GM19455 (cell line): ENCODE results near the gene MED12L.

Source experiments
- ATAC-seq: cut with Tn5 transposase; IDR thresholded peaks from one replicate; pipeline ENCODE4 v1.9.1; 2021; ENCODE audit not compliant: unreplicated experiment

MED12L gene

DNA sequence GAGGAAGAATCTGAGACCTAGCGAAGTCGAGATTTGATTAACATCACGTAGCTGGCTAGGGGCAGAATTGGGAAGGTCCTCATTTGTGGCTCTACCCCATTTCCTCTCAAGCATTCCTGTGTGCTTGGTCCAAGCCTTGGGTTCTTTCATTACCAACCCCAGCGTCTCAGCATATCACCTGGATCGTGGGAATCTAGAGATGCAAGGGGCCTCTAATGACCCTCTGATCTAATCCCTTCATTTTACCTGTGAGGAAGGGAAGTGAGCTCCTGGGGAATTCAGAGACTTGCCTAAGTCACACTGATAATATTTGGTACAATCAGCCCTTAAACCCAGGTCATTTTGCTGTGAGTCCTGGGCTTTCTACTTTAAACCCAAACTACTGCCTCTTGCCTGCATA, 229.1 kb downstream of the MED12L start:
- no peak for ATAC-seq

DNA sequence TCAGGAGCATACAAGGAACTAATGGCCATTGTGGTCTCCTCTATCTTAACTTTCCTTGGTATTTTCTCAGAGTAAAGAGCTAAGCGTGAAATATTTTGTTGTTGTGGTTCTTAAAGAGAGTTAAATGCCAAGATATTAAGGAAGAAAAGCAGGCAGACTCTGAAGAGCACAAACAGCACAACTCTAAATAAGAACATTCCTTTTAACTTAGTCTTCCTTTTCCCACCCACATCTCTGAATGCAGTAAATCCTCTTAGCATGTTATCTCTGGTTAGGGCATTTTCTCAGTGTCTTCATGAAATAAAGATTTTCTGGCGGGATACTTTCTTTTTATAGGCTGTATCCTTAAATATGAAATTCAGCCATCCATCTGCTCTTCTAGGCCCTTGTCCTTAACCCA, 229.7 kb downstream of the MED12L start:
- ATAC-seq = no peak

DNA sequence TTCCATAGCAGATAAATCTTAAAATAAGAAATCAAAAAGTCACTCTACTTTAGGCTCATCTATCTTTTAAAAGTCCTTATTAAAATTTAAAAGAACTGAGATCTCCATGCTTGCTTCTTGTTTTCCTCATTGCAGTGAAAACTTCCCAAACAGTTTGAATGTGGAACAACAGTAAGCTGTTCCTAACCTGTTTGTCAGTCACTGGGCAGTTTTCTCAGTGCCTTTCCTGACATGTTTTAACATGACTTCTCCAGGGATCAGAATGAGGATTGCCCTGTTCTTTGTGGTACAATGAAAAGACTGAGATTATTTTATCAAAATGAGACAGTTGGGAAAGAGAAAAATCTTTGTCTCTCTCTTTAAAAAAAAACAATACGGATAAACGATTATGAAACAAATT, 230.4 kb downstream of the MED12L start:
- ATAC-seq = no peak

DNA sequence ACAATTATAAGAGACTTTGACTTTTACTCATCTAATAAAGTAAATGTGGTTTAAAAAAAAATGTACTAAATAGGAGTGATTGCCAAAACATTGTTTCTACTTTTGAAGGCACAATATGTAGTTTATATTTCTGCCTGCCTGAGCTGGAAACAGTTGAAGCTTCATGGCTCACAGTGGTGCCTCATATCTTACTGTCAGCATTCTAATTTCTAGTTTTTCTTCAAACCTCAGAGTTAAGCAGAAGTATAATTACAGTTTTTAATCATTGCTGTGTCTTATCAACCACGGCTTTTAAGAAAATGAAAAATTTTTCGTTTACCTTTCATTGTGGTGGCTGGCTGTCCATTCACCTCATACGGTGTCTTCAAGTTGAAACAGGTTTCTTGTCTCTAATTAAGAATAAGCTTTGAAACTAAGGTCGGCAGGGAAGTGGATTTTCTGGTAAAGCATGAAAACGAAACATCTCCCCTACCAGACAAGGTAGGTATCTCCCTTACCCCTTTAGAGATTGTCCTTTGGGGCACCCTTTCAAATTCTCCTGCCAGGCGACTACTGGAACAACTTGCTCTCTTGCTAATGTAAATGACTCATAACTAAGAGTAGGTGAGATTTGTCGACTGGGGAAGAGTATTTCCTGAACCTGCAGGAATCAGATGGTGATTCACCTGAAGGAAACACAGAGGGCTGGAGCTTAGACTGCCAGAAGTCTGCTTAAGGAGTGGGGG, 231.0 kb downstream of the MED12L start, which contains the start of gene GPR87:
Gene GPR87 (minus strand): TSS at position 554 of the 725 bp plus-strand sequence. CDS start 16,720 bp downstream, outside the sequence.
- ATAC-seq = no peak

DNA sequence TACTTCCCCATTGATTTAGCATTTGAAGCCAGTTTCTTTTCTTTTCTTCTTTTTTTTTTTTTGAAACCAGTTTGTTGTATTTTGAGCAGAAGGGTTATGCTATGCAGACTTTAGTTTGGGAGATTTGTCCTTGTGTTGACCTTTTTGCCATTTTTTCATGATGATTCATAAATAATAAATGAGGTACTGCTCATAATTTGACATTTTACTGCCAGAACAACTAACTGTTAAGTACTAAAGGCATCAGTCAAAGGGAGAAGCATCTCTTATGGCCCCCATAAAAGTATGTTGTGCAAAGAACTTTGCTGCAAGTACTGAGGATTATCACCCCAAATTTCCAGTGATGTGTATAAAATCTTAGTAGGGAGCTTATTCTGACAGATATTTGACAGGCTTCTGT, 232.8 kb downstream of the MED12L start:
- no peak for ATAC-seq

DNA sequence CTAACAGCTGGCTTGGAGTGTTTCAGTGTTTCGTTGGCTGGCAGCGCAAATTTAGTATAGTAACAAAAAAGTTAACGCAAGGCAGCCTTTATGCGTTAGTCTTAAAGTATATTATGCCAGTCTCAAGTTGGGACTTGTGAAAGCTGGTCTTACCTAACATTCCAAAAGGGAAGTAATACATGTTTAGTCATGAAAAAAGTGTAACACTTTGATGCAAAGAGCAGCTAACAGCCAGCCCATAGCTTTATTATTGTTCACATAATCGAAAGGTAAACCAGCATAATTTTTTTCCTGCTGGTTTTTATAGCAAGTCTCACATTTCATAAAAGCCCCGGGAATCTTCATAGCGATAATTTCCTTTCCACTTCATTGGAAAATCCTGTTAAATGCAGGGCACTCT, 233.5 kb downstream of the MED12L start:
- no peak for ATAC-seq

DNA sequence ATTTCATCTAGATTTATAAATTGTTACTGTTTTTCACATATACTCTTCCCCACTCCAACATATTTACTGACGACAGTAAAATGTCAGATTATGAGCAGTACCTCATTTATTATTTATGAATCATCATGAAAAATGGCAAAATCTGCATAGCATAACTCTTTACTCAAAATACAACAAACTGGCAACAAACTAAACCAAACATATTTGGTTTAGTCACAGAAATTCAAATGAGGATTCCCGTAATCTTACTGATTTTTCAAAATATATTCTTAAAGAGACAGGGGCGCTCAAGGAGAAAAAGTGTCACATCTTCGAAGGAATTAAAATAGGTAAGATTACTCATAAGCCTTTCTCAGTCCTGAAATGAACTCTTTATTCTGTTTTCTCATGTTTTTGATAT, 234.2 kb downstream of the MED12L start:
- no peak for ATAC-seq

DNA sequence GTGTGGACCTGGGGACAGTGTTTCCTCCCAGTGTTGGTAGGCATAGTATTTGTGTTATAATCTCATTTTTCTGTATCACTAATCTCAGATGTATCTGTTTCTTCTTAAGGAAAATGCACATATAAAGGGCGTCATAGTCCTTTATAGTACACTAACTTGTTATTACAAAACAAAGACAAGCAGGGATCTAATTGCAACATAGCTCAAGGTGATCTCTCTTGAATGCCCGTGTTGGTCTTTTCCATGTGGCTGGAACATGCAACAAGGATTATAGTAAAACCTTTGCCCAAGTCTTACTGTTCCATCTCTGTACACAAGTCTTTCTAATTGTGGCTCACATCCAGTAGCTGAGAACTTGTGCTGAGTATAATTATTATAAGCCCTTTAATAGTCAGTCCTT, 234.7 kb downstream of the MED12L start:
- no peak for ATAC-seq

DNA sequence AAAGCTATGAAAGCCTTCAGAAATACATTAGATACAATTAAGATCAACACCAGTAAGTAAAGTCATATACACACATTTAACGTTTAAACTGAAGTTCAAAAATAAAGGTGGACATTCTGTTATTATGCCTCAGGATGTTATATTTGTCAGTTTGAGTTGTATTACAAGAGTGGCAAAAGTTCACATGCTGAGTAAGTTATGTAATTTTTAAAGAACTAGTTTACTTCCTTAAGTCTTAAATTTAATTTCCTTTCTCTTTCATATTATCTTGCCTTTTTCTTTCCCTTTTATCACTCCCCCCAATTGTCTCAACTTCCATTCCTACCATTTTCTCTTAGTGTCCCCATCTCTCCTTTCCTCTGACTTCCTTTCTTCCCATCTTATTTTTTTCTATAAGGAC, 236.1 kb downstream of the MED12L start:
- ATAC-seq = no peak

DNA sequence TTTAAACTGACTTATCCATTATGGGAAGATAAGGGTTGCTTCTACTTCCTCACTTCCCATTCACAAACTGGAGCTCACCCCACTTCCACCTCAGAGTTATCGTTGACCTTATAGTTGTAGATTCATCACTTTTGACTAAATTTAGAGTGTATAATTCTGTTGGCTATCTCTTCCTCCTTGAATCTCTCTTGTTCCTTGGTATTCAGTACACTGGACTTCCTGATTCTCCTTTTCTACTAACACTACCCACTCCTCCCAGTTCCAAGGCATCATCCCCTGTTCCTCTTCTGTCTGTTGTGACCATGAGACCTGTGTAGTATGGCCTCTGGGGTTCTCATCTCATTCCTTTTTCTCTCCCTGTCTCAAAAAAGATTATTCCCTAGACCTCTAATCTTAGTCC, 237.0 kb downstream of the MED12L start:
- no peak for ATAC-seq

DNA sequence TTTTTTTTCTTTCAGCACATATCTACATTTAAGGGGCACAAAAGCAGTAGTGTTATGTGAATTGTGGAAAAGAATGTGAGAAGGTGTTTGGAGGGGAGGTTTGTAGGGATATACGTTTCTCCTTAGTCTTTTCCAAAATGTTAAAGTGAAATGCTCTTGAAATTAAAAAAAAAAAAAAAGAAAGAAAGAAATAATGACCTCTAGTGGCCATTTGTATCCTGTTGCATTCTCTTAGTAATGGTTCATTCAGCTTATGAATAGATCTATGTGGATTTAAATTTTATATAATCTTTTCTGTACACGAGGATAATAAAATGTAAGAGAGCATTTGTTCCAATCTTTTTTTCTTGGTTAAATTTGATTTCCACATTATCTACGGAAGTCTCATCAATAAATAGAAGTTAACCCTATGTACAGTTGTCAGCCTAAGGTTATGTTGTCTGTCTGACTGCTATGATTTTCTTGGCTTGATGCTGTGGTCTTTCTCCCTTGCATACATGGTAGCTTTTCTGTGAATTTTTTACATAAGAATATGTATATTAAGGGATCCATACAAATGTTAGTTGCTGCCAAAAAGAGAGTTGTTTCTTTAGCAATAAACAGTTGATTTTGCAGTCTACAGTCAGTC, 242.2 kb downstream of the MED12L start:
- no peak for ATAC-seq

DNA sequence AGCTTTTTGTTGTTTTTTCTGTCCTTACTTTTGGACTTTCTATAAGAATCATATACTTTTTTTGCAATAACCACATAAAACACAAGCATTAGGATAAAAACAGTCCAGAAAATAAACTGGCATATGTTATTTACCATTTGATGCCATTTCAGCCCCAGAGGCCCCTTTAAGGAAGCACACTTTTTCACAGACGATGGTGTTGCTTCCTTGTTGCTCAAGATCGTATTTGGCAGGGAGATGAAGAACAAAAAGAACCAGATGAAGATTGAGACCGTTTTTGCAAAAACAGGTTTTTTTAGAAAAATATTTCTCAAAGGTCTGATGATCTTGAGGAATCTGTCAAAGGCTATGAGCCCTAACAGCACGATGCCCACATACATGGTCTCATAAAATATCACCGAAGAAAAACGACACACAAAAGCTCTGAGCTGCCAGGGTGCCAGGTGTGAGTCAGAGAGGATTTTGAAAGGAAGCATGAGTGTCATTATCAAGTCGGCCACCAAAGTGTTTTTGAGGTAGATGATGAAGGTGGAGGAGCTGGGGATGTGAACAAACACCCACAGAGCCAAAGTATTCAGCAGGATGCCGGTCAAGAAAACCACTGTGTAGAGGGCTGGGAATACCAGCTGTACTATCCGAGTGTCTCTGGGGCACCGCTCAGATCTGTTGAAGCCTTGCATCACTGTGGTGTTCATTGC, 243.0 kb downstream of the MED12L start:
- no peak for ATAC-seq

DNA sequence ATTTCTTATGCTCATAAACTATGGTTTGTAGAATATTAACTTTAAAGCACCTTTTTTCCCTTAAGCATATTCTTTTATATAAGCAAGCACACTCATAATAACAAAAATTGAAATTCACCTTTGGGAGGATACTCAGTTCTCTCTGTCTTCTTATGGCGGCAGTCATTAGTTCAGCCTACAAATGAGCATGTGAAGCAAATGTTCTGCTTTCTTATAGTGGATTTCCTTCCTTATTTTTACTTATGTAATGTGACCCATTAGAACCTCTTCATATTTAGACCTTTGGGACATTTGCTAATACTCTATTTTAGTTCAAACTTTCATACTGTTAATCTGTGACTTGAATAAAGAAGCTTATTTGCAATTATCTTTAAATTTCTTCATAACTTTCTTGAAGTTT, 243.9 kb downstream of the MED12L start, which contains the start of gene P2RY13:
Gene P2RY13 (minus strand): TSS at position 187 of the 400 bp plus-strand sequence. CDS start 21 bp downstream, at position 166.
- ATAC-seq = no peak

DNA sequence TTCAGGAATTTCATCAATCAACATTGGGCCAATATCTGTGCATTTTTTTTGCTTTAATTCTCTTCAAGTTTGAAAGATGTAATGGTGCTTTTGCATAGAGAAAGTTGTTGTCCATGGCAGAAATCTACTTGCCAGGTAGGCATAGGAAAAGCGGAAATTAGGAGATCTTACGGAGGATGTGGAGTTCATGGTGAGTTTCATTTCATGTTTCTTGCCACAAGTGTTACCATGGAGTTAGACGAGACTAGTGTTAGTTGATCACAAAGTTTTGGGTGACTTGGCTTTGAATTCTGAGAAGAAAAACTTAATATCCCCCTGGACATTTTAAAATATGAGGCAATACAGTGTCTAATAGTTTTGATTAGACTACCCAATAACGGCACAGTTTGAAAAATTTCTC, 244.9 kb downstream of the MED12L start:
- no peak for ATAC-seq

DNA sequence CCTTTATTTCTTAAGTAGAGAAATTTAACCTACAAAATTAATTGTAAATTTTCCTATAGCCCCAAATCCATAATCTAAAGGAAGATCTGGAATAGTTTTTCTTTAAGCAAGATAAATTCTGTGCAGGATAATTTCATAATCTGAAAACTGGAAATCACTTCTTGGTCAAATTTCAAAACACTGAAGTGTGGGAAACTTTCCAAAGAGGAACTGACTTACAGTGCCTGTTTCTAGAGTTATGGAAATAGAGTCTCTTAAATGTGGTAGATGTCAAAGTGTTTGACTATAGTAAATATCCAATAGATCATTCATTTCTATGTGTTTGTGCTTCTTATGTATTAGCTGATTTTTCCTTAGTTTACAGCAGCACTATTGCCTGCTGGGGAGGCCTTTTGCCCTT, 245.4 kb downstream of the MED12L start:
- ATAC-seq = no peak

DNA sequence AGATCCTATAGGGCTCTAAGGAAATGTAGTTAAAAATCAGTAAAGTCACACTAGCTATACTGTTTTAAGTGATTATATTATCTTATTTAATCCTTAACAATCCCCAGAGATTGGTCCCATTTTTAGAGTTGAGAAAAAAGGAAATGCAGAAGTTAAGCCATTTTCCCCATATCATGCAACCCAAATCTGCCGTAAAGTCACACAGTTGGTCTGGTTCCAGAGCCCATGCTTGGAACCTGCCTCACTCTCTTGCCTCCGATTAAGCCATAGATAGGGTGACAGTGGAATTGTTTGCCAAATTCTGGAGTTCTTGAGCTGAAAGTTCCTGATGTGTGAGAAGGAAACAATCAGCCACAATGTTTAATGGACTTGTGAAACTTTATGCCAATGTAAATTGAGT, 246.2 kb downstream of the MED12L start:
- no peak for ATAC-seq

DNA sequence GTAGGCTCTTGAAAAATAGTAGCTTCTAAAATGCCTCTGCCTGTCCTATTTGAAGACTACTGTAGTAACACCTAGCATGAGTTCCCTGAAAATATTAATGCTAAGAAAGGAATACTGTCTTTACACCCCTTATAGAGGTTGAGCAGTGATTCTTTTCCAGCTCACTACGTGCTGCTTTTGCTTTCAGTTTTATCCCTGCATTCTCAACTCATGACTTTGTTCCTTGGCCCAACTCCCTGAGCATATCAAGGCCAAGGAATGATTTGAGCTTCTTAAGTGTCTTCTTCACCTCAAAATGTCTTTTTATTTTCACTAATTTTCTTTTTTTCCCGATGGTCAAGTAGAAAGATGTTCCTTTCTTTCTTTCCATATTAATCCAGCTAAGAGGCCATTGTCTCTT, 260.4 kb downstream of the MED12L start:
- no peak for ATAC-seq

DNA sequence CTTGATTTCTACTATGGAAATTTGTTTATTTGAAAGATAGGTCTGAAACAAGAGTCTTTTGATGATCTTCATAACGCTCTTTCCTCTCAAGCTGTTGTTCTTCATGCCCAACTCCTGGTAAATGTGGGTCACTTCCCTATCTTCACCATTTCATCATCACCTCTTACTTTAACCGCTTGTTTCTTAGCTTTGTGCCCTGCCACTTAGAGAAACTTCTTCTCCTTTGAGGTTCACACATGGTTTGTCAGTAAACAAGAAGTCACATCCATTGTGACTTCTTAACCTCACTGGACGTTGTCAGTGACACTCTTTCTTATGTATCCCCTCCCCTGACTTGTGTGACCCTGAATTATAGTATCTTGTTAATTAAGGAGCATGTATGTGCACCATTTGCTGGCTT, 260.8 kb downstream of the MED12L start:
- no peak for ATAC-seq

DNA sequence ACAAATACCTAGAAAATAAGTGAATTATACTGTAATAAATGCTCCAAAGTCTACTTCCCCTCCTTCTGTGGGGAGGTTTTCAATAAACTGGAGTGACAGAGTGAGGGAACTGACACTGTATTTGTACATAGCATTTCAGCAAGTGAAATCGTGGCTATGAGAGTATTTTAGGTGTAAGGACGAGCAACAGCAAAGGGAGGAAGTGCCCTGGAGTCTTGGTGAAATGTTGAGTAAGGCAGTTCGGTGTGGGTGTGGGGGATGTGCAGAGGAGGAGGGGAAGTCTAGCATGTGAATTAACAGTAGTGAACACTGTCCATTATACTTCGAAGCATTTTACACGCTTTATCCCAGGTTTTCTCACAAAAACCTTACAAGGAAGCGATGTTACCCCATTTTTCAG, 262.0 kb downstream of the MED12L start:
- no peak for ATAC-seq

DNA sequence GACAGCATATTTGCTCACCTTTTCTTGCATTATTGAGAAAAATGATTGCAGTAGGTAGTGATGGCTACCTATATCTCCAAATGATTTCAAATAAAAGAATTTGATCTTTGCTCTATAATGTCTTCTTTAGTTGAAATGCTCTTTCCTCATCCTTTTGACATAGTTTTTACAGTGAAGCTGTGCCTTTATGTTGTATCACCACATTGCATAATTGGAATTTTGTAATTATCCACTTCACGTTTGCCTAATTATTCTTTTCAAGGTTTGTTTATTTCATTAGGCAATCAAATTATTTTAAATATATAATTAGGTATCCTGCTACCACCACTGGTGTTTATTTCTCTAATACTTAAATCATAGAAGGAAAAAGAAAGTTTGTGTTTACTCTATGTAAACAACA, 265.2 kb downstream of the MED12L start:
- no peak for ATAC-seq

DNA sequence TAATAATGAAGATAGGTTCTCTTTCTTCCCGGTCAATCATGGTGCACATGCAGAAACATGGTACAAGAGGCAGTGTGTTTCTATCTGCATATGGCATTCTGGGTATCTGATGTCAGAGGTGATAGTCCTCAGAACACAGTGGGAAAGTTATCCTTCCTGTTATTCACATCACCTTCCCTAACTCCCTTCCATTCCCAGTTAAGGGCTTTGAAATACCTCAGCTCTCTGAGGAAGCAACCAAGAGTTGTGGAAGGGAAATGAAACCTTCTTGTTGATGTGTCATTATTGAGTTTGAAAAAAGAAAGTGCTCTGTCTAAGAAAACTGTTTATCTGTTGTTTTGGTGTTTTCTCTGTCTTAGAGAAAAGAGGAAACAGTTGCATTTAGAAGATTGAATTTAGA, 265.8 kb downstream of the MED12L start:
- peak; percentile 76 for ATAC-seq

DNA sequence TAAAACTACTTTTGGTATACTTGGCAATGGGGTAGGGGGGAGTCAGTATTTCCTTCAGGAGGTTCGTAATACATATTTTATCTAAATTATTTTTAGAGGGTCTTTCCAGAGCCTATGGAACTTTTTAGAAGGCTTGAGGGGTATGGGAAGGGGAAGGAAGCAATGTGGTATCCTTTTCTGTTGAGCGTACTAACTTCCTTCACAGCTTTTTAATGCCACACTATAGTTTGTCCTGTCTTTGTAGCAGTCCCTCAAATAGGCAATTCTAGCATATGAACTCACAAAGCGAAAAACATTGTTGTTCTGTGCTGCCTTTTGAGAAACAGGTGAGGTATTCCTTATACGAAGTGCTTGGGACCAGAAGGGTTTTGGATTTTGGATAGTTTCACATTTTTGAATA, 266.2 kb downstream of the MED12L start:
- peak; percentile 29 for ATAC-seq
